Measurements from ENCODE around the gene SNX11. TPM values are rescaled to one million over a fixed set of nuclear protein-coding genes. Genes with fewer than 3 reads are reported as not detected.

SNX11 gene
- polyA plus RNA-seq, 1 donor from 2014 or later, result 29.0 TPM

GRCh38 chr17:48132385-48132784 is 24.8 kb downstream of the SNX11 start:
- Histone ChIP-seq H3K9me3 (ENCODE audit: low read length) (no peaks in the 10 kb centered on the region), H3F3A (ENCODE audit: insufficient read depth, low read length, poor library complexity, severe bottlenecking) (no peaks in the 10 kb centered on the region), H3K27ac (ENCODE audit: low read length) (no peak overlapping the region), H2AFZ (ENCODE audit: low read depth, low read length) (no peak overlapping the region), H3K27me3 (ENCODE audit: insufficient read depth, low read depth, low read length) (no peaks in the 10 kb centered on the region), H3K79me2 (replicated peaks; ENCODE audit: insufficient read depth, low read length) (no peaks in the 10 kb centered on the region), H4K20me1 (ENCODE audit: insufficient read depth) (no peaks in the 10 kb centered on the region), H3K9me2 (ENCODE audit: insufficient read depth, low read length) (no peaks in the 10 kb centered on the region), H3K9ac (ENCODE audit: low read length) (no peak overlapping the region), H3K4me2 (ENCODE audit: low read length) (no peak overlapping the region), H3K36me3 (ENCODE audit: insufficient read depth, low read length) (no peaks in the 10 kb centered on the region), H3K4me3 (ENCODE audit: low read length) (no peak overlapping the region)
- TF ChIP-seq POLR2AphosphoS5 (IDR thresholded peaks at IDR 0.05) (no peak), SMC3 (conservative IDR thresholded peaks at IDR 0.05; ENCODE audit: poor library complexity) (no peak), EP300 (conservative IDR thresholded peaks at IDR 0.05; ENCODE audit: poor library complexity, severe bottlenecking) (no peak), TAF1 (IDR thresholded peaks at IDR 0.05; ENCODE audit: low read depth) (no peak), CTCF (IDR thresholded peaks at IDR 0.05; ENCODE audit: poor library complexity, severe bottlenecking) (no peak), EZH2 (IDR thresholded peaks at IDR 0.05; ENCODE audit: borderline replicate concordance, insufficient read depth, low read length, poor library complexity, severe bottlenecking) (no peak), RAD21 (conservative IDR thresholded peaks at IDR 0.05) (no peak), MXI1 (conservative IDR thresholded peaks at IDR 0.05; ENCODE audit: poor library complexity, severe bottlenecking) (no peak), REST (IDR thresholded peaks at IDR 0.05; ENCODE audit: borderline replicate concordance) (no peak)

GRCh38 chr17:48134912-48135480 is 27.4 kb downstream of the SNX11 start:
- Histone ChIP-seq H3K9ac (ENCODE audit: low read length) (no peak overlapping the region), H3K27ac (ENCODE audit: low read length) (no peak overlapping the region), H3K4me2 (ENCODE audit: low read length) (no peak overlapping the region), H4K20me1 (ENCODE audit: insufficient read depth) (no peaks in the 10 kb centered on the region), H3K27me3 (ENCODE audit: insufficient read depth, low read depth, low read length) (no peaks in the 10 kb centered on the region), H3K4me3 (ENCODE audit: low read length) (no peak overlapping the region), H2AFZ (ENCODE audit: low read depth, low read length) (no peak overlapping the region), H3K36me3 (ENCODE audit: insufficient read depth, low read length) (no peaks in the 10 kb centered on the region), H3K9me2 (ENCODE audit: insufficient read depth, low read length) (no peaks in the 10 kb centered on the region), H3K79me2 (replicated peaks; ENCODE audit: insufficient read depth, low read length) (no peaks in the 10 kb centered on the region), H3F3A (ENCODE audit: insufficient read depth, low read length, poor library complexity, severe bottlenecking) (no peaks in the 10 kb centered on the region), H3K9me3 (ENCODE audit: low read length) (no peaks in the 10 kb centered on the region)
- TF ChIP-seq REST (IDR thresholded peaks at IDR 0.05; ENCODE audit: borderline replicate concordance) (no peak), SMC3 (conservative IDR thresholded peaks at IDR 0.05; ENCODE audit: poor library complexity) (peak; percentile 15)

Data from neural cell (in vitro differentiated cells).